Stimulated activated CD8-positive, alpha-beta memory T cell treated with anti-CD3 and anti-CD28 coated beads, Interleukin-4, amount 100 ng/mL, for 1 hour (primary cell): ENCODE data around the gene GRM7.
"Not testable (repeated sequence)": the region's sequence is repeated elsewhere in the genome, so short reads cannot be mapped to it uniquely, and the experiment has no call there.

Experiments
- DNase-seq, 2 donors: peaks; one replicate each; pipeline ENCODE4 v3.0.0-alpha.2; 2020; ENCODE audit warnings: low read depth in 2 of 2, low spot score in 1 of 2

GRM7 gene

GRCh38 chr3:6860954-6861624 is at the start of gene GRM7:
TSS of gene GRM7 (plus strand) at chr3:6861115.
- DNase-seq, result no peak

DNA sequence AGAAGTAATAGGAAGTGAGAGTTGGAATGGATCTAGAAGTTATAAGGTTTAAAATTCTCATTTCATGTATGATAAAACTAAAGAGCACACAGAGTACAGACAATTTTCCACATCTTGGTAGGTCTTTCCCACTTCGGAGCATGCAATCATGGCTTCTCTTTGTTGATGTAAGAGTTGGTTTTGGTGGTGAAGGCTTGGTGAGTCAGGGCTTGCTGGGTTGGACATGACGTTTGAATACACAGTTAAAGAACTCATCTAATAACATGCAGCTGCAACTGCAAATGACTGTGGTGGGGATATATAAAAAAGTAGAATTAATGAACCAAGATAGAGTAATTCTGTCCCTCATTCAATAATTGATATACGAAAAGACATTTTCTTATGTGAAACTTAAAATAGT is 39.5 kb upstream of the GRM7 start:
- no peak for DNase-seq

GRCh38 chr3:6825524-6825923 is 35.4 kb upstream of the GRM7 start:
- no peak for DNase-seq

- DNase-seq, result no peak
Observed at GRCh38 chr3:6827453-6827852, 33.5 kb upstream of the GRM7 start.

GRCh38 chr3:6844723-6845122 is 16.2 kb upstream of the GRM7 start:
- DNase-seq, result no peak

DNA sequence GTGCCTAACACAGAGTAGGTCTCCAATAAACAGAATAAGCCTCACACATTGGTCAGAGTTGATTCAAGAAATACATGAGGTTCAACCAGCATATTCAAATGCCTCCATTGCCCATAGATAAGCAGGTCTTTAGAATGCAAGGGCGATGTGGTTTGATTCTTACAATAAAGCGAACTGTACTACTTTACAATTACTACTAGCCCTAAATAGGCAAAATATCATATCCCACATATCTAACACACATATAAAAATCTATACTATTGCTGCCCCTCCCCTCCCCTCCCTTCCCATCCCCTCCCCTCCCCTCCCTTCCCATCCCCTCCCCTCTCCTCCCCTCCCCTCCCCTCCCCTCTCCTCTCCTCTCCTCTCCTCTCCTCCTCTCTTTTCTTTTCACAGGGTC is 6.7 kb upstream of the GRM7 start:
- DNase-seq, result no peak

DNA sequence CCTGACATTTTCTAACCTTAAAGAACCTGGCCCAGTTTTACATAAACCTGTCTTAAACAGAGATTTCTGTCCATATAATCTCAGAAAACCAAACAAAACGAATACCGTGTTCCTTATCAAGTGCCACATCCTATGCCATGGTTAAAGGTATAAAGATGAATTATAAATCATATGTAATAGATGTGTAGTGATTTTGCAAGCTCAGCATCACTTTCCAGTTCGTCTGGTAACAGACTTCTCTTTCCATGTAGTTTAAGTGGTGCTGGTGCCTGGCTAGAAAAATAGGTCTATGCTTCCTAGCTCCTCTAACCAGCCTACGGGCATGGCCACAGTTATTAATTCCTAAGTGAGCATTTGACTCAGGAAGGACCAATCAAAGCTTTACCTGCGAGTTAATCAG is 3.4 kb upstream of the GRM7 start:
- DNase-seq, result no peak

DNA sequence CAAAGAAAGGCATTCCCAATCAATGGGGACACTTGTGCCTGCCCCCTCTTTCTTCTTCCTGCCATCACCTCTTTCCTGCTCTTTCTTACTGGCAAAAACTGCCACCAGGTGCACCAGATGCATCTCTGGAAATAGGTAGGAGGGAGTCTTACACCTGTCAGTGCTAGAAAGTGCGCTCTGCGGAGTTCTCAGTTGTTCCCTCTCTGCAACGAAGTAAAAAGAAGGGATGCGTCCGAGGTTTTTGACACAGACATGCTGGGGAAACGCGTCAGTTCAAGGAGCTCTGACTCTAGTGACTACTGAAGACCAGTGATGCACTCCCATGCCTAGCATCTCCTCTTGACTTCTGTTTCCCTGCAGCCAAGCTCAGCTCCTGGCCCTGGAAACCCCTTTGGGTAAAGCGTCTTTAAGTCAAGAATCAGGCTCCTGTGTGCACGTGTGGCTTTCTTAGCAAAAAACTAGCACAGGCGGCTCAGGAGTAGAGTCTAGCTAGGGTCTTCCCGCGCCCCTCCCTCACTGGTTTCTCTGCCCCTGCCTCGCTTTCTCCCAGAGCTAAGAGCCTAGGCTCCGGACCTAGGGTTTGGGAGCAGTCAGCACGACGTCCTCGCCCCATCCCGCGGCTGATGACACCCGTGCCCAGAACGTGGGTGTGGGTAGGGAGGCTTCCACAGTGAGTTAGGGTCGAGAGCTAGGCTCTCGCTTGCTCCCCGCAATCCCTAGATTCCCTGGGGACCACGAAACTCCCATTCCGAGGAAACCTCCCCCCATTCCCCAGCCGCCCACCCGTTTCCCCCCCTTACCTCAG is 564 bp upstream of the GRM7 start:
- DNase-seq, result no peak

- no peak for DNase-seq
Observed at GRCh38 chr3:6861625-6862000, 698 bp downstream of the GRM7 start.

GRCh38 chr3:6862041-6862879 is 1.3 kb downstream of the GRM7 start:
- DNase-seq, result no peak

GRCh38 chr3:6862880-6863195 is 1.9 kb downstream of the GRM7 start:
- DNase-seq, result no peak

GRCh38 chr3:6867269-6867668 is 6.4 kb downstream of the GRM7 start:
- DNase-seq, result no peak

DNA sequence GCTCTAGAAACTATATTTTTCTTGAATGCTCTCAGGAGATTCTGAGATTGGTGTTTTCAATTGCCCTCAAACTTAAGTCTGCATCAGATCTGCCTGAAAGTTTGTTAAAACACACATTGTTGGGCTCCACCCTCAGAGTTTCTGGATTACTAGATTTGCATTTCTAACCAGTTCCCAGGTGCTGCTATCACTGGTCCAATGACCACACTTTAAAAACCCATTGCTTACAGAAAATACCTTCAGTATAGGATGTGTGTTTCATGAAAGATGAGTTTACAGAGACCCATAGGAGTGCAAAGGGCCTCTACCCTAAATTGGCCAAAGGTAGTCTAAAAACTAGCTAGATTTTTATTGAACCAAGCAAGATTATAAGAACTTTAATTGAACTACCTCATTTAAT is 17.8 kb downstream of the GRM7 start:
- no peak for DNase-seq

GRCh38 chr3:6912240-6912639 is 51.3 kb downstream of the GRM7 start:
- no peak for DNase-seq

GRCh38 chr3:6915898-6916297 is 55.0 kb downstream of the GRM7 start:
- no peak for DNase-seq

DNA sequence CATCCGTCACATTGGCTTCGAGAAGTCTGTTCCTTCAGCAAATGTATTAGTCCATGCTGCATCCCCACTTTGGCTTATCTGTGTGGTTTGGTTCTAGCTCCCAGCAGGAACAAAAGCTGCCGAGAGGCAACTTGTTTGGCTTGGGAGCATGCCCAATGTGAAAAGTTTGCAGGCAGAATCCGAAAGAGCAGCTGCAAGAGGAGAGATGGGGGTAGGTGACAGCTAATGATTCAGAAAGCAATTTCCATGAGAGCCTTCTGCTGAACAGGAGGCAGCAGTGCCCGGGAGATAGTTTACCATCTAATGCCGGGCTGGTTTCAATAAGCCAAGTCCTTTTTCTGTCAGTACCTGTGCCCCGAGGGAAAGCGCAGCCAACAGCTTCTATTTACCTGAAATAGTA is 60.2 kb downstream of the GRM7 start:
- no peak for DNase-seq

GRCh38 chr3:6921876-6922275 is 61.0 kb downstream of the GRM7 start:
- DNase-seq, result no peak

DNA sequence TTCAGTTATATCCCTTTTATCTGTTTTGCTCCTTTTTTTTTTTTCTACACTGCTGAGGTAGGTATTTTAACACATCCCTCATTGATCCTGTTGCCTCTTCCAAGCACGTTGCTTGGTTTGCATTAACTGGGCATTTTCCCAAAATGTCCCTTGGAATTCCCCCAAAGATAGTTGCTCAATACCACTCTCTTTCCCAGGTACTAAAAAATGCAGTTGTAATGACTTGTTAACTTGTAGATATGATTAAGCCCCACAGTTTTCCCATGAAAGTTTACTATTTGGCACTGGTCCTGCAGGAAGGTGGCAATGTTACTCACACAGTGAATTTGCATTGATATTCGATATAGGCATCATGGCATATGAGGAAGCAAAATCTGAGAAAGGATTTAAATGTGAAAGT is 67.1 kb downstream of the GRM7 start:
- no peak for DNase-seq

DNA sequence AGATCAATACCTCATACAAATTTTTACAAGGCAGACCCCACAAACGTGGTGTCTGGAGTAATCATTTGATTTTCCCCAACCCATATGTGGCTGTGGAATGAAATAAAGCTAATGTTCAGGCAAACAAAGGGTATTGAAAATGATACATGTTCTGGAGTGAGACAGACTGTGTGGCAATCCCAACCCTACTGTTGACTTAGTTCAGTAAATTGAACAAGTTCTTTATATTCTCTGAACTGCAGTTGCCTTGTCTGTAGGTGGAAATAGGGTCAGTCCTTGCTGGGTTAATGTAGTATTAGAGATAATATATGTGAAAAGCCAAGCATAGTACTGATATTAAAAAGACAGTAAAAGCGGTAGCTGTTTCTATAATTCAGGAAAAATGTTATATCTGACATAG is 69.0 kb downstream of the GRM7 start:
- no peak for DNase-seq

- DNase-seq, result not testable (repeated sequence)
Observed at GRCh38 chr3:6935418-6935817, 74.5 kb downstream of the GRM7 start.

- DNase-seq, result no peak
Observed at GRCh38 chr3:6935970-6936369, 75.1 kb downstream of the GRM7 start.

DNA sequence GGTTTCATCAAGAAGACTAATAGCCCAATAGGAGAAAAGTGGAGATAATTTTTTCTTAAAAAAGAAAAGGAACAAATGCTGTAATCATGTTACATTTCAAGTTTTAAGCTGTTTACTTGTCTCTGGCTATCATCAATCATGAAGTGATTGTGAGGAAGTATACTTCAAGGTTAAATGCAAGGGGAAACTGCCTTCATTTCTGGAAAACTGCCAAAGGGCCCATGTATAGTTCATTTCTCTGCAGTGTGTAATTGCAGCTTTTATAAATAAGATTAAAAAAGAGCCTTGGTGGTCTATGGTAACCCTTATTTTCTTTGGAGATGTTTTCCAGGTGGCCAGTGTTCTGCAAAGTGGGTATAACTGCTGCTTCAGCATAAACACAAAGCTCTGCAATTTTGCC is 101.9 kb downstream of the GRM7 start:
- DNase-seq, result no peak
